ENCODE measurements around the gene PRRX2. TPM values are rescaled to one million over a fixed set of nuclear protein-coding genes. Genes with fewer than 3 reads are reported as not detected.

The PRRX2 gene
- total RNA-seq, 2 donors from 2014 or later = 4.3 to 14.3 TPM

GRCh38 chr9:129643706-129644105 is 21.7 kb upstream of the PRRX2 start:
- H3K4me1 ChIP-seq (replicated peaks) = peaks cover 15% of the 10 kb centered on the region
- no peak overlapping the region for H3K4me3 ChIP-seq
- WGBS = 83% methylated on average over 10 of the region's 10 CpGs
- H3K9me3 ChIP-seq = no peaks in the 10 kb centered on the region
- no peaks in the 10 kb centered on the region for H3K27me3 ChIP-seq (replicated peaks; ENCODE audit: insufficient read depth)
- no peak for DNase-seq (ENCODE audit: low spot score)
- intact Hi-C loops (cut with DNase I) = loop anchor here (2.0 kb wide), 2 partner anchors 83 to 139 kb away; no protein-coding TSS in a partner anchor
- H3K36me3 ChIP-seq = no peaks in the 10 kb centered on the region
- no peak overlapping the region for H3K27ac ChIP-seq
- no peak for TF ChIP-seq POLR2A (IDR thresholded peaks at IDR 0.05)
- TF ChIP-seq, protein P1, sequence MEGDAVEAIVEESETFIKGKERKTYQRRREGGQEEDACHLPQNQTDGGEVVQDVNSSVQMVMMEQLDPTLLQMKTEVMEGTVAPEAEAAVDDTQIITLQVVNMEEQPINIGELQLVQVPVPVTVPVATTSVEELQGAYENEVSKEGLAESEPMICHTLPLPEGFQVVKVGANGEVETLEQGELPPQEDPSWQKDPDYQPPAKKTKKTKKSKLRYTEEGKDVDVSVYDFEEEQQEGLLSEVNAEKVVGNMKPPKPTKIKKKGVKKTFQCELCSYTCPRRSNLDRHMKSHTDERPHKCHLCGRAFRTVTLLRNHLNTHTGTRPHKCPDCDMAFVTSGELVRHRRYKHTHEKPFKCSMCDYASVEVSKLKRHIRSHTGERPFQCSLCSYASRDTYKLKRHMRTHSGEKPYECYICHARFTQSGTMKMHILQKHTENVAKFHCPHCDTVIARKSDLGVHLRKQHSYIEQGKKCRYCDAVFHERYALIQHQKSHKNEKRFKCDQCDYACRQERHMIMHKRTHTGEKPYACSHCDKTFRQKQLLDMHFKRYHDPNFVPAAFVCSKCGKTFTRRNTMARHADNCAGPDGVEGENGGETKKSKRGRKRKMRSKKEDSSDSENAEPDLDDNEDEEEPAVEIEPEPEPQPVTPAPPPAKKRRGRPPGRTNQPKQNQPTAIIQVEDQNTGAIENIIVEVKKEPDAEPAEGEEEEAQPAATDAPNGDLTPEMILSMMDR (IDR thresholded peaks at IDR 0.05) = no peak
- no peak for TF ChIP-seq POLR2AphosphoS5 (IDR thresholded peaks at IDR 0.05)

GRCh38 chr9:129644365-129644764 is 21.1 kb upstream of the PRRX2 start:
- intact Hi-C loops (cut with DNase I) = no loop called here
- no peaks in the 10 kb centered on the region for H3K9me3 ChIP-seq
- peaks cover 15% of the 10 kb centered on the region for H3K4me1 ChIP-seq (replicated peaks)
- no peaks in the 10 kb centered on the region for H3K27me3 ChIP-seq (replicated peaks; ENCODE audit: insufficient read depth)
- no peaks in the 10 kb centered on the region for H3K36me3 ChIP-seq
- DNase-seq (ENCODE audit: low spot score) = no peak
- H3K27ac ChIP-seq = no peak overlapping the region
- WGBS = 31% methylated on average over 11 of the region's 11 CpGs
- no peak overlapping the region for H3K4me3 ChIP-seq
- TF ChIP-seq POLR2AphosphoS5 (IDR thresholded peaks at IDR 0.05) = no peak
- TF ChIP-seq POLR2A (IDR thresholded peaks at IDR 0.05) = no peak

- intact Hi-C loops (cut with DNase I) = no loop called here
- H3K27me3 ChIP-seq (replicated peaks; ENCODE audit: insufficient read depth) = no peaks in the 10 kb centered on the region
- no peak for DNase-seq (ENCODE audit: low spot score)
- no peaks in the 10 kb centered on the region for H3K36me3 ChIP-seq
- no peak overlapping the region for H3K4me3 ChIP-seq
- no peak overlapping the region for H3K27ac ChIP-seq
- H3K4me1 ChIP-seq (replicated peaks) = peaks cover 15% of the 10 kb centered on the region
- TF ChIP-seq POLR2AphosphoS5 (IDR thresholded peaks at IDR 0.05) = no peak
- TF ChIP-seq POLR2A (IDR thresholded peaks at IDR 0.05) = no peak
- WGBS = 53% methylated on average over 17 of the region's 17 CpGs
- no peaks in the 10 kb centered on the region for H3K9me3 ChIP-seq
Measured at GRCh38 chr9:129644902-129645301, 20.5 kb upstream of the PRRX2 start.

- intact Hi-C loops (cut with DNase I) = no loop called here
- H3K4me3 ChIP-seq = no peak overlapping the region
- H3K27me3 ChIP-seq (replicated peaks; ENCODE audit: insufficient read depth) = no peaks in the 10 kb centered on the region
- no peak for TF ChIP-seq POLR2A (IDR thresholded peaks at IDR 0.05)
- H3K9me3 ChIP-seq = no peaks in the 10 kb centered on the region
- H3K27ac ChIP-seq = no peak overlapping the region
- H3K4me1 ChIP-seq (replicated peaks) = peaks cover 2% of the 10 kb centered on the region
- DNase-seq (ENCODE audit: low spot score) = no peak
- 67% methylated on average over 12 of the region's 12 CpGs for WGBS
- no peaks in the 10 kb centered on the region for H3K36me3 ChIP-seq
Measured at GRCh38 chr9:129646252-129646651, 19.2 kb upstream of the PRRX2 start.

- no peak for TF ChIP-seq POLR2A (IDR thresholded peaks at IDR 0.05)
- TF ChIP-seq, protein P1 (IDR thresholded peaks at IDR 0.05) = no peak
- no peak for TF ChIP-seq POLR2AphosphoS5 (IDR thresholded peaks at IDR 0.05)
- no peaks in the 10 kb centered on the region for H3K36me3 ChIP-seq
- H3K27ac ChIP-seq = no peak overlapping the region
- H3K4me3 ChIP-seq = no peak overlapping the region
- H3K4me1 ChIP-seq (replicated peaks) = no peaks in the 10 kb centered on the region
- intact Hi-C loops (cut with DNase I) = no loop called here
- DNase-seq (ENCODE audit: low spot score) = no peak
- 91% methylated on average over 7 of the region's 7 CpGs for WGBS
- no peaks in the 10 kb centered on the region for H3K9me3 ChIP-seq
- no peaks in the 10 kb centered on the region for H3K27me3 ChIP-seq (replicated peaks; ENCODE audit: insufficient read depth)
Measured at GRCh38 chr9:129646654-129647053, 18.8 kb upstream of the PRRX2 start.

DNA sequence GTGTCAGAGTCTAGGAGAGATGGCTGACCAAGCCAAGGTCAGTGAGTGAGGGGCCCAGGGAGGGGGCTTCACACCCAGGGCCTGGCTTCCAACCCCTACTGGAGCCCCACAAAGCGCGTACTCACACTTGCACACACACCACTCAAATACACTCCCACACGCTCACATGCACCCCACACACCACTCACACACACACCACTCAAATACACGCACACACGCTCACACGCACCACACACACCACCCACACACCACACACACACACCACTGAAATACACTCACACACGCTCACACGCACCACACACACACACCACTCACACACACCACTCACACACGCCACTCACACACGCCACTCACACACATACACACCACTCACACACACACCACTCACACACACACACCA is 17.8 kb upstream of the PRRX2 start:
- DNase-seq (ENCODE audit: low spot score) = no peak
- Histone ChIP-seq H3K27ac (no peak overlapping the region), H3K9me3 (no peaks in the 10 kb centered on the region), H3K4me3 (no peak overlapping the region), H3K36me3 (no peaks in the 10 kb centered on the region), H3K27me3 (replicated peaks; ENCODE audit: insufficient read depth) (no peaks in the 10 kb centered on the region), H3K4me1 (replicated peaks) (no peaks in the 10 kb centered on the region)
- intact Hi-C loops (cut with DNase I) = no loop called here
- no peak for TF ChIP-seq POLR2A (IDR thresholded peaks at IDR 0.05)
- TF ChIP-seq, protein P1 (IDR thresholded peaks at IDR 0.05) = no peak
- TF ChIP-seq POLR2AphosphoS5 (IDR thresholded peaks at IDR 0.05) = no peak
- WGBS = 88% methylated on average over 10 of the region's 10 CpGs
